ENCODE measurements around the gene NCLN. TPM values are rescaled to one million over a fixed set of nuclear protein-coding genes. Genes with fewer than 3 reads are reported as not detected.

Gene NCLN
- total and polyA plus RNA-seq, 7 donors = 15.4 to 86.1 (median 36.4) TPM

DNA sequence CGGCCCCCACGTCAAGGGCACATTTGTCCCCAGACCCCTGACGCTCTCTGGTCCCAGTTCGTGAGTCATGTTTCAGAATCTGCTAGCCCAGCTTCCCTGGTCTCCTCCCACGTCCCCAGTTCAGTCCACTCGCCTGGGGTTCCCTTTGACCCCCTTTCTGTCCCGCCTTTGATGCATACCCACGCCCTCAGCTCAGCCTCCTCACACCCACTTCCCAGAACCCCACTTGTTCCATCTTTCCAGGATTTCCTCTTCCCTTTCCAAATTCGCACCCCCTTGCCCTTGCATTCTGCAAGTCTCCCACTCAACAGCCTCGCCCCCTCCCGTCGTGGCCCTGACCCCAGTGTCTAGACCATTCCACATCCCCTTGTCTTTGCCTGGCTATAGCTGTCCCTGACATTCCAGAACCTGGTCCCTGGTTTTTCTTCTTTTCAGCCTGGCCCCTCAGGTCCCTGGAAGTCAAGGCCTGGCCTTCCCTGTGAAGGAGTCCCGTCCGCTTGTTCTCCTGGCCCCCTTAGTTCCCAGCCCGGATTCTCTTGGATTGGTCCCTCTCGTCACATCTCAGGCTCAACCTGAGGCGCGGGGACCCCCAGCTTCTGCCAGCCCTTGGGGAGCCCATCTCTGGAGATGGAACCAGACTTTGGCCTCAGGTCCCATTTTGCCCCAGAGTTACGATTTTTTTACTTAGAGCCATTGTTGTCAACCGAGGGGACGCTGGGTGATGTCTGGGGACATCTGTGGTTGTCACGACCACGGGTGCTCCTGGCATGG is 1.3 kb downstream of the NCLN start:
- no peak for ATAC-seq
- no peaks in the 10 kb centered on the region for H3K36me3 ChIP-seq (ENCODE audit: insufficient read depth in 1 of 2, low read depth in 1 of 2)
- 68 to 69% (median 68%) methylated on average over 23 of the region's 23 CpGs for WGBS, 3 donors
- peaks cover 16% of the 10 kb centered on the region for H3K4me1 ChIP-seq
- DNase-seq = no peak
- TF ChIP-seq, protein P1, sequence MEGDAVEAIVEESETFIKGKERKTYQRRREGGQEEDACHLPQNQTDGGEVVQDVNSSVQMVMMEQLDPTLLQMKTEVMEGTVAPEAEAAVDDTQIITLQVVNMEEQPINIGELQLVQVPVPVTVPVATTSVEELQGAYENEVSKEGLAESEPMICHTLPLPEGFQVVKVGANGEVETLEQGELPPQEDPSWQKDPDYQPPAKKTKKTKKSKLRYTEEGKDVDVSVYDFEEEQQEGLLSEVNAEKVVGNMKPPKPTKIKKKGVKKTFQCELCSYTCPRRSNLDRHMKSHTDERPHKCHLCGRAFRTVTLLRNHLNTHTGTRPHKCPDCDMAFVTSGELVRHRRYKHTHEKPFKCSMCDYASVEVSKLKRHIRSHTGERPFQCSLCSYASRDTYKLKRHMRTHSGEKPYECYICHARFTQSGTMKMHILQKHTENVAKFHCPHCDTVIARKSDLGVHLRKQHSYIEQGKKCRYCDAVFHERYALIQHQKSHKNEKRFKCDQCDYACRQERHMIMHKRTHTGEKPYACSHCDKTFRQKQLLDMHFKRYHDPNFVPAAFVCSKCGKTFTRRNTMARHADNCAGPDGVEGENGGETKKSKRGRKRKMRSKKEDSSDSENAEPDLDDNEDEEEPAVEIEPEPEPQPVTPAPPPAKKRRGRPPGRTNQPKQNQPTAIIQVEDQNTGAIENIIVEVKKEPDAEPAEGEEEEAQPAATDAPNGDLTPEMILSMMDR (IDR thresholded peaks at IDR 0.05) = no peak
- peak overlapping the region; percentile 84 for H3K4me3 ChIP-seq
- no peak overlapping the region for H3K27ac ChIP-seq
- intact Hi-C loops (cut with DNase I) = no loop called here
- no peaks in the 10 kb centered on the region for H3K9me3 ChIP-seq
- no peaks in the 10 kb centered on the region for H3K27me3 ChIP-seq (ENCODE audit: insufficient read depth in 3 of 3, low read length in 2 of 3)

DNA sequence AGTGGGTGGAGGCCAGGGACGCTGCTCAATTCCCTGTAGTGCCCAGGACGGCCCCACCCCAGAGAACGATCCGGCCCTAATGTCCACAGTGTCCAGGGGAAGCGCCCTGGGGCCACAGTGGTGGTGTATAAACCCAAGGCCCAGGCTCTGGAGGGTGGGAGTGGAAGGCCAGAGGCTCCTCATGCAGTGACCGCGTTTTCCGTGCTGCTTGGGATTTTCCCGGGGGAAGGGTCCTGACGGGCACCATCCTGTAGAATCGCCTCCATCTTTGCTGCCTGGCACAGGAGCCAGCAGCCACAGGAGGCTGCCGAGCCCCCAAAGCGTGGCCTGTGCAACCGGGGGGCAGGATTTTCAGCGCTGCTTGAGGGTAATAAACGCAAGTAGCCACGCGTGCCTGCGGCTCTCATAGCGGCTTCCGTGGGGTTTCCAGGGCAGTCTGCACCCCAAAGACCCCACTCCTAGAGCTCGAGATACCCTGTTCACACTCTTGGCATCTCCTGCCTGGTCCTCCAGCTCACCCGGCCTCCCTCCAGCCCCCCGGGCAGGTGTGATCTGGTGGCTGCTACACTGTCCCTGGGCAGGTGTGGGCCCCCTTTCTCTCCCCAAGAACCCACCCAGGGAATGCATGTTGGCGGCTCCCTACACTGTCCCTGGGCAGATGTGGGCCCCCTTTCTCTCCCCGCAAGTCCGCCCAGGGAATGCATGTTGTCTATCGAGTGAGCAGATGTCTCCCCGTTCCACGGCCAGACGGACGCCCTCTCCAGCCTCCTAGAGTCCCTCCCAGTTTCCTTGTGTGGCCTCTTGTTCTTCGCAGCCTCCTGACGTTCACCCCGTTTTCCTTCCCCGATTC is 2.2 kb downstream of the NCLN start:
- Histone ChIP-seq H3K27me3 (ENCODE audit: insufficient read depth in 3 of 3, low read length in 2 of 3) (no peaks in the 10 kb centered on the region), H3K4me3 (no peak overlapping the region), H3K36me3 (ENCODE audit: insufficient read depth in 1 of 2, low read depth in 1 of 2) (no peaks in the 10 kb centered on the region), H3K27ac (no peak overlapping the region), H3K4me1 (peaks cover 16% of the 10 kb centered on the region), H3K9me3 (no peaks in the 10 kb centered on the region)
- TF ChIP-seq, protein P1 (IDR thresholded peaks at IDR 0.05) = no peak
- ATAC-seq (no peak), DNase-seq (no peak)
- intact Hi-C loops (cut with DNase I) = no loop called here
- 84 to 88% (median 86%) methylated on average over 34 to 36 of the region's 36 CpGs for WGBS, 3 donors

DNA sequence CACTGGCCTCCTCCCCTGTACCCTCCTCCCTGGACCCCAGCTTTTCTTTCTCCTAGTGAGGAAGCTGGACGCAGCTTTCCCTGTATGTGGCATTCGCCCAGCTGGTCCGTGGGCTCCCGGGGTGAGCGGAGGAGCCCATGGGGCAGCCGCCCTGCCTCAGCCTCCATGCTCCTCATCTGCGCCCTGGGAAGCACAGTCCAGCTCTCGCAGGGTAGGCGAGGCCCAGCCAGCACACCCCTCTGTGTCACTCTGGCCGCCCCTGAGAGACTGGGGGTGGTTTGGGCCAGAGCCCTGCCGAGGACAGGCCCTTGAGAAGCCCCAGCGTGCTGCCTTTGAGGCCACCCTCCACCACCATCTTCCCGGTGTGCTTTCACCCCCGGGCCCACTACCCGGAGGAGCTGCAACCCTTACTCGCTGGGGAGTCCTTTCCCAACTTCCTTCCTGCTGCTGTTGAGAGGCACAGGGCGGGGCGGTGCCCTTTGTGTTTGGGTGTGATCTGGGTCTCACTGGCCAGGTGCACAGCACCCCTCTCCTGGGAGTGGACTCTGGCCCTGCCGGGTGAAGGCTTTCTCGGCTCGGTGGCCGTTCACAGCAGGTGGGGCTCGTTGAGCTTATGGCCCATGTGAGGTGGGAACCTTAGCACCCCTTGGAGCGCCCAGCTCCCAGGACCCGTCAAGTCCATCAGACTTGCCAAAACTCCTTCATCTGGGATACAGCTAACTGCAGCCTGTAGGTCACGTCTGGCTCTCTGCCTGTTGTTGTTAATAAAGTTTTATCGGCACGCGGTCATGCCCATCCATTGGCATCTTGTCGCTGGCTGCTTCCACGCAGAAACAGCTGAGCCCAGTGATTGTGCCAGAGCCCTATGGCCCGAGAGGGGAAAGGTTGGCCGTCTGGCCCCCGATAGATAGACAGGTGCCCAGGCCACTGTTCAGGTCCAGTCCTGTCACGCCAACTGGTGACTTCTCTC is 3.2 kb downstream of the NCLN start:
- no peaks in the 10 kb centered on the region for H3K9me3 ChIP-seq
- intact Hi-C loops (cut with DNase I) = no loop called here
- H3K27ac ChIP-seq = no peak overlapping the region
- ATAC-seq (no peak), DNase-seq (no peak)
- peaks cover 0 to 7% of the 10 kb centered on the region in 2 donors for H3K36me3 ChIP-seq (ENCODE audit: insufficient read depth in 1 of 2, low read depth in 1 of 2)
- 90 to 93% (median 92%) methylated on average over 34 to 35 of the region's 35 CpGs for WGBS, 3 donors
- no peak overlapping the region for H3K4me3 ChIP-seq
- TF ChIP-seq, protein P1 (IDR thresholded peaks at IDR 0.05) = no peak
- H3K27me3 ChIP-seq (ENCODE audit: insufficient read depth in 3 of 3, low read length in 2 of 3) = no peaks in the 10 kb centered on the region
- peaks cover 16% of the 10 kb centered on the region for H3K4me1 ChIP-seq

DNA sequence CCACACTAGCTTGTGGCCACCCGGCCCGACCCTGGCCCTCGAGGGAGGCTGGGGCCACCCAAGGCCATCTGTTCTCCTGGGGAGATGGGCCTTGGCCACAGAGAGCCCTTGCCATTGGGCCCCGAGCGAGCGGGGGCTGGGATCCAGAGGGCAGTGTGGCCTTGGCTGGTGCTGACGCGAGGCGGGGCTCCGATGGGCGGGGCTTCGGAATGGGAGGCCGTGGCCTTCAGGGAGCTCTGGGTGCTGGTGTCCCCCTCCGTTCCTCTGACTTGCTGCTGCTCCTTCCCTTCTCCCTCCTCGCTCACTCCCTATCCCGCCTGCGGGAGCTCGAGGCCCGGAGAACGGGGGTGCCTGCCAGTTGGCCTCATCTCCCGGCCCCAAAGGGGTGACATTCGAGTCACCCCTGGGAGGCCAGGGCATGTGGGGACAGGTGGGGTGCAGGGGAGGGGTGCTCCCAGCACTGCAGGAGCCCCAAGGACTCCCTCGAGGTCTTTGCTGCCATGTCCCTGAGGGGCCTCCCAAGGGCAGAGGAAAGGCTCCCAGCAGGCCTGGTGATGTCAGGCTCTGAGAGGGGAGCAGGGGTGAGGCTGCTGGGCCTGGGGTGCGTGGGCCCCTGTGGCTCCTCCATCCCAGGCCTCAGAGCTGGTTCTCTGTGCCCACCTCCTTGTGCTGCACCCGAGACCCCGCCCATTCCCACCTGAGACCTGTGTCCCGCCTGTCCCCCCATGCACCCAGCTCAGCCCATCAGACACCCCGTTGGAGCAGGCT is 4.2 kb downstream of the NCLN start:
- intact Hi-C loops (cut with DNase I) = no loop called here
- ATAC-seq (no peak), DNase-seq (no peak)
- Histone ChIP-seq H3K27ac (no peak overlapping the region), H3K36me3 (ENCODE audit: insufficient read depth in 1 of 2, low read depth in 1 of 2) (peaks cover 0 to 7% of the 10 kb centered on the region in 2 donors), H3K9me3 (no peaks in the 10 kb centered on the region), H3K4me1 (peaks cover 9% of the 10 kb centered on the region), H3K4me3 (no peak overlapping the region), H3K27me3 (ENCODE audit: insufficient read depth in 3 of 3, low read length in 2 of 3) (no peaks in the 10 kb centered on the region)
- whole genome bisulfite sequencing, 3 donors = 80 to 87% (median 83%) methylated on average over 22 to 28 of the region's 28 CpGs
- TF ChIP-seq, protein P1 (IDR thresholded peaks at IDR 0.05) = no peak

Measured in psoas muscle (tissue), 8 donors.